Measurements from ENCODE around the gene SFN. TPM values are rescaled to one million over a fixed set of nuclear protein-coding genes. Genes with fewer than 3 reads are reported as not detected.
"Not testable (repeated sequence)": the region's sequence is repeated elsewhere in the genome, so short reads cannot be mapped to it uniquely, and the experiment has no call there.

Gene SFN
- total and polyA plus RNA-seq, 10 donors = 0.27 to 0.80 (median 0.61) TPM; not detected in 3

DNA sequence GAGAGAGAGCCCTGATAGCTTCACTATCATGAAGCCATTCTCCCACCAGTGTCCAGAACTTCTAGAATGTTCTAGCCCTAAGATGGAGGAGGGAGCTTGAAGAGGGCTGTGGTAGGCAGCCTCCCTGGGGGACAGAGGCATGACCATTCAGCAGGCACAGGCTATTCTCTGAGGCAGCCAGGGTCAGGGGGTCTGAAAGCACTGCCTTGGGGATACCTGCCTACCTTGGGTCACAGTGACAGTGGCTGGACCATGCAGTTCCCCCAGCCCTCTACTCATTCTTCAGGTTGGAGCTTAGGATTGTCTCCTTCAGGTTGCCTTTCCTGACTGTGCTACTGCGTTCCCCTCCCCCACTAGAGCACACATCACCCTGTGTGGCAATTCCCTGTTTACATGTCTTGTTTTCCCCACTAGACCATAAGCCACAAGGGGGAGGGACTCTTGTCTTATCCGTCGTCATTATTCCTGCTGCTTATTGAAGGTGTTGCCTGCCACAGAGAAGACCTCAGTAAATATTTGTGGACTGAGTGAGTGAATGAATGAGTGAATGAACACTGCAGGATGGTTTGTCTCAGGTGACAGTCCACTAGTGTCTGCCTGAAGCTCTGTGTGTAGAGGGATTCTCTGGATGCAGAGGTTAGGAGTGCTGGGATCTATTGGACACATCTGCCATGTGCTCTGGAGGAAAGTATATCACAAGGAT lies 31.3 kb upstream of the SFN start:
- peaks cover 31 to 92% (median 76%) of the 10 kb centered on the region in 6 donors for H3K4me1 ChIP-seq
- intact Hi-C loops (cut with DNase I; ENCODE audit: low total_unique reads) = no loop called here
- peak overlapping the region in 2 of 8 donors; percentile 6 to 60 for H3K4me3 ChIP-seq
- TF ChIP-seq POLR2A (IDR thresholded peaks at IDR 0.05) (no peak), CTCF (IDR thresholded peaks at IDR 0.05 in 8 of 11, conservative IDR thresholded peaks at IDR 0.05 in 3 of 11) (peak in 1 of 11 experiments; percentile 9), POLR2AphosphoS5 (IDR thresholded peaks at IDR 0.05) (peak in 1 of 3 donors; percentile 80)
- H3K27ac ChIP-seq = peak overlapping the region in 7 of 8 donors; percentile 86 to 94 (median 92)
- H3K9me3 ChIP-seq = no peaks in the 10 kb centered on the region
- H3K36me3 ChIP-seq = peaks cover 0 to 64% (median 35%) of the 10 kb centered on the region in 6 donors
- H3K27me3 ChIP-seq (replicated peaks in 1 of 7) = no peaks in the 10 kb centered on the region
- peak; percentile 75 for DNase-seq
- WGBS, 5 donors = 44 to 78% (median 56%) methylated on average over 3 of the region's 3 CpGs

- TF ChIP-seq CTCF (IDR thresholded peaks at IDR 0.05 in 8 of 11, conservative IDR thresholded peaks at IDR 0.05 in 3 of 11) (no peak), POLR2AphosphoS5 (IDR thresholded peaks at IDR 0.05) (no peak), POLR2A (IDR thresholded peaks at IDR 0.05) (no peak)
- Histone ChIP-seq H3K4me3 (peak overlapping the region in 2 of 8 donors; percentile 6 to 60), H3K9me3 (no peaks in the 10 kb centered on the region), H3K27me3 (replicated peaks in 1 of 7) (no peaks in the 10 kb centered on the region), H3K36me3 (peaks cover 0 to 70% (median 38%) of the 10 kb centered on the region in 6 donors), H3K4me1 (peaks cover 30 to 86% (median 72%) of the 10 kb centered on the region in 6 donors), H3K27ac (peak overlapping the region; percentile 80 to 94 (median 90))
- peak; percentile 76 for DNase-seq
- intact Hi-C loops (cut with DNase I; ENCODE audit: low total_unique reads) = no loop called here
- 92 to 97% (median 93%) methylated on average over 16 of the region's 16 CpGs for WGBS, 5 donors
Observed at GRCh38 chr1:26832249-26832960, 30.5 kb upstream of the SFN start.

- Histone ChIP-seq H3K4me3 (peak overlapping the region in 3 of 8 donors; percentile 1 to 60 (median 2)), H3K27ac (peak overlapping the region; percentile 80 to 94 (median 90)), H3K4me1 (peaks cover 22 to 85% (median 70%) of the 10 kb centered on the region in 6 donors), H3K36me3 (peaks cover 0 to 83% (median 45%) of the 10 kb centered on the region in 6 donors), H3K27me3 (replicated peaks in 1 of 7) (no peaks in the 10 kb centered on the region), H3K9me3 (no peaks in the 10 kb centered on the region)
- 42 to 46% (median 45%) methylated on average over 21 to 23 of the region's 23 CpGs for WGBS, 5 donors
- DNase-seq = peak; percentile 97
- TF ChIP-seq CTCF (IDR thresholded peaks at IDR 0.05 in 8 of 11, conservative IDR thresholded peaks at IDR 0.05 in 3 of 11) (peak in 10 of 11 experiments; percentile 14 to 68 (median 44)), POLR2AphosphoS5 (IDR thresholded peaks at IDR 0.05) (peak; percentile 78 to 91 (median 84)), POLR2A (IDR thresholded peaks at IDR 0.05) (peak in 1 of 3 donors; percentile 43)
- intact Hi-C loops (cut with DNase I; ENCODE audit: low total_unique reads) = no loop called here
Observed at GRCh38 chr1:26833432-26834405, 29.2 kb upstream of the SFN start.

DNA sequence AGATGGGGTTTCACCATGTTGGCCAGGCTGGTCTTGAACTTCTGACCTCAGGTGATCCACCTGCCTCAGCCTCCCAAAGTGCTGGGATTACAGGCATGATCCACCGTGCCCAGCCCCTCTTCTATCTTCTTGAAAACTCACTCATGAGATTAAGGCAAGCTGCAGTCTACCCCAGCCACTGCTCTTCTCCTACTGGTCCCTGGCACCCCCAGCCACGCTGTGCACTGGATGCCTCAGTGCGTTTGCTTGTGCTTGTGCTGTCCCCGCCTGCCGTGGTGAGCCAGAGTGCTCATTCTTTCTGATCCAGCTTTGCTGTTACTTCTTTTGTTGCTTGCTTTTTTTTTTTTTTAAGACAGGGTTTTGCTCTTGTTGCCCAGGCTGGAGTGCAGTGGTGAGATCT lies 25.3 kb upstream of the SFN start:
- intact Hi-C loops (cut with DNase I; ENCODE audit: low total_unique reads) = not testable (repeated sequence)

More for the DNA sequence above, 25.3 kb upstream of the SFN start:
- H3K27me3 ChIP-seq (replicated peaks in 1 of 7); DNase-seq; H3K4me3 ChIP-seq; H3K9me3 ChIP-seq: not testable (repeated sequence)
- H3K36me3 ChIP-seq = peaks cover 0 to 99% (median 60%) of the 10 kb centered on the region in 6 donors
- peak overlapping the region in 5 of 8 donors; percentile 69 to 88 (median 77) for H3K27ac ChIP-seq
- H3K4me1 ChIP-seq = peaks cover 16 to 59% (median 45%) of the 10 kb centered on the region in 6 donors
- 84 to 94% (median 93%) methylated on average over 5 of the region's 5 CpGs for WGBS, 5 donors
